ENCODE measurements around the gene NQO2. TPM values are rescaled to one million over a fixed set of nuclear protein-coding genes. Genes with fewer than 3 reads are reported as not detected.

NQO2 gene
- total and polyA plus RNA-seq, 10 donors, result 16.3 to 55.1 (median 30.7) TPM

DNA sequence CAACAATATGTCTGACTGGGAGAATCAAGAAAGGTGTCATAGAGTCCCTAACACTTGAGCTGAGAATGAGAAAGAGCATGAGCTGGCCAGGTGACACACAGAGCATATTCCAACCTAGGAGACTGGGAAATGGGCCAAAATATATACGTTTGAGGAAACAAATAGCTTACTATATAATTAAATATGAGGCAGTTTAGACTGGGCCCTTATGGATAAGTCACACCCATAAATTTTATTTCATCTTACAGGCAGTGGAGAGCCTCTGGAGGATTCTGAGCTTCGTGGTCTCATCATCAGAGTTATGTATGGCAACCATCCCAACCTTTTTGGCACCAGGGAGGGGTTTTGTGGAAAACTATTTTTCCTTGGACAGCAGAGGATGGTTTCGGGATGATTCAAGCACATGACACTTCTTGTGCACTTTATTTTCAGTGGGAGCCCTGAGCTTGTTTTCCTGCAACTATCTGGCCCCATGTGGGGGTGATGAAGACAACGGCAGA is 12.9 kb upstream of the NQO2 start:
- WGBS, 5 donors, result 65 to 75% (median 72%) methylated on average over 4 of the region's 4 CpGs
- no peaks in the 10 kb centered on the region for H3K27me3 ChIP-seq (replicated peaks in 1 of 7)
- H3K36me3 ChIP-seq, result no peaks in the 10 kb centered on the region

DNA sequence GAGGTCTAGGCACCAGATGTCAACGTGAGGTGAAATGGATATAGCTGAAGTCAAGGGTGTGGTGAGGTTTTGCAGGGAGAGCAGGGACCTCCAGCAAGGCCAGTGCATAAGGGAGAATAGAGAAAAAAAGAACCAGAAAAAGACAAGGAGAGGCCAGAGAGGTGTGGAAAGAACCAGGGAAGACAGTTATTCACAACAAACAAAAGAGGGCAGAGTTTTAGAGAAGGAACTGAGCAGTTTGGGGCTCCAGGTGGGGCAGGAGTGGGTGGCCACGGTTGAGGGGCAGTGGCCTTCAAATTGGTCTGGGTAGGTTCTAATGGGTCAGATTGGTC is 11.6 kb upstream of the NQO2 start:
- peak overlapping the region; percentile 91 to 99 (median 96) for H3K27ac ChIP-seq
- intact Hi-C loops (cut with DNase I; ENCODE audit: low total_unique reads), result loop anchor here (10.0 kb wide), 1 partner anchor 53 kb away; no protein-coding TSS in a partner anchor
- no peaks in the 10 kb centered on the region for H3K36me3 ChIP-seq
- 17 to 31% (median 22%) methylated on average over 2 of the region's 2 CpGs for WGBS, 5 donors
- peaks cover 7 to 43% (median 25%) of the 10 kb centered on the region in 6 donors for H3K4me1 ChIP-seq
- H3K4me3 ChIP-seq, result peak overlapping the region; percentile 64 to 100 (median 89)
- no peak for DNase-seq
- H3K9me3 ChIP-seq, result no peaks in the 10 kb centered on the region
- TF ChIP-seq POLR2A (IDR thresholded peaks at IDR 0.05) (no peak), CTCF (IDR thresholded peaks at IDR 0.05 in 8 of 11, conservative IDR thresholded peaks at IDR 0.05 in 3 of 11) (no peak), POLR2AphosphoS5 (IDR thresholded peaks at IDR 0.05) (no peak)
- no peaks in the 10 kb centered on the region for H3K27me3 ChIP-seq (replicated peaks in 1 of 7)

More for the DNA sequence above, 12.9 kb upstream of the NQO2 start:
- TF ChIP-seq CTCF (IDR thresholded peaks at IDR 0.05 in 8 of 11, conservative IDR thresholded peaks at IDR 0.05 in 3 of 11) (no peak), POLR2AphosphoS5 (IDR thresholded peaks at IDR 0.05) (no peak), POLR2A (IDR thresholded peaks at IDR 0.05) (no peak)
- no peak for DNase-seq
- peaks cover 10 to 54% (median 32%) of the 10 kb centered on the region in 6 donors for H3K4me1 ChIP-seq
- no peak overlapping the region for H3K4me3 ChIP-seq
- H3K27ac ChIP-seq, result peak overlapping the region in 5 of 8 donors; percentile 94 to 98 (median 96)
- intact Hi-C loops (cut with DNase I; ENCODE audit: low total_unique reads), result loop anchor here (10.0 kb wide), 1 partner anchor 52 kb away; no protein-coding TSS in a partner anchor
- no peaks in the 10 kb centered on the region for H3K9me3 ChIP-seq

- Histone ChIP-seq H3K4me1 (peaks cover 7 to 38% (median 25%) of the 10 kb centered on the region in 6 donors), H3K9me3 (no peaks in the 10 kb centered on the region), H3K36me3 (no peaks in the 10 kb centered on the region), H3K27ac (peak overlapping the region; percentile 91 to 99 (median 96)), H3K27me3 (replicated peaks in 1 of 7) (no peaks in the 10 kb centered on the region), H3K4me3 (peak overlapping the region; percentile 64 to 100 (median 89))
- peak; percentile 98 for DNase-seq
- peak; percentile 74 to 90 (median 86) for TF ChIP-seq POLR2AphosphoS5 (IDR thresholded peaks at IDR 0.05)
- peak in 2 of 3 donors; percentile 16 to 49 for TF ChIP-seq POLR2A (IDR thresholded peaks at IDR 0.05)
- peak; percentile 78 to 92 (median 84) for TF ChIP-seq CTCF (IDR thresholded peaks at IDR 0.05 in 8 of 11, conservative IDR thresholded peaks at IDR 0.05 in 3 of 11)
- intact Hi-C loops (cut with DNase I; ENCODE audit: low total_unique reads), result loop anchor here (10.0 kb wide), 1 partner anchor 54 kb away; no protein-coding TSS in a partner anchor
- WGBS, 5 donors, result 0% methylated on average over 31 to 64 of the region's 64 CpGs
Measured at GRCh38 chr6:2988426-2989331, 11.0 kb upstream of the NQO2 start.
